Psoas muscle (tissue), 8 donors: ENCODE data around the gene MYADM. TPM values are rescaled to one million over a fixed set of nuclear protein-coding genes. Genes with fewer than 3 reads are reported as not detected.

Experiments
- ATAC-seq, 4 donors: fragments of 200-7000 bp; cut with Tn5 transposase; one replicate each; pipeline ENCODE4 v1.9.1; 2020; ENCODE audit warnings: moderate library complexity in 3 of 4, mild to moderate bottlenecking in 2 of 4
- DNase-seq, 2 donors: peaks; one replicate each; pipeline ENCODE4 v3.0.0-alpha.2; 2020
- H3K27ac ChIP-seq: fragments of 200-600 bp; one replicate; pipeline ENCODE4 v1.8.0; 2022
- H3K27me3 ChIP-seq, 3 donors: fragments of 200-600 bp in 1 of 3; one replicate each; pipeline versions ENCODE4 v1.6.1 to v1.8.0; 2013 to 2022; ENCODE audit warnings: low read length in 2 of 3, mild to moderate bottlenecking in 2 of 3, moderate library complexity in 1 of 3; ENCODE audit not compliant: insufficient read depth in 3 of 3
- H3K36me3 ChIP-seq, 2 donors: fragments of 200-600 bp in 1 of 2; one replicate each; pipeline versions ENCODE4 v1.6.1 to v1.8.0; 2013 to 2022; ENCODE audit warnings: low read depth in 1 of 2, mild to moderate bottlenecking in 1 of 2, moderate library complexity in 1 of 2; ENCODE audit not compliant: insufficient read depth in 1 of 2
- H3K4me1 ChIP-seq: fragments of 200-600 bp; one replicate; pipeline ENCODE4 v1.8.0; 2022
- H3K4me3 ChIP-seq: fragments of 200-600 bp; one replicate; pipeline ENCODE4 v1.8.0; 2022; ENCODE audit warnings: mild to moderate bottlenecking
- H3K9me3 ChIP-seq: fragments of 200-600 bp; one replicate; pipeline ENCODE4 v1.8.0; 2022
- WGBS, 3 donors: extraction: QIAGEN DNeasy Blood & Tissue Kit; methylation state at CpG; one replicate each; pipeline versions ENCODE4 v1.1.6 to v1.1.7; 2013; 5-methylcytosine and 5-hydroxymethylcytosine counted together
- intact Hi-C, 2 donors: fragments of 100-400 bp; cut with DNase I; formaldehyde crosslinking; loops; one replicate each; pipeline versions ENCODE4 v1.11.0 to v1.14.2; 2022
- polyA plus RNA-seq, 3 donors: library from polyadenylated mRNA; stranded (reverse); fragments of 200-250 nt; gene quantifications; one replicate each; pipeline ENCODE4 v1.2.3, GENCODE V29; 2013
- total RNA-seq, 4 donors: library from RNA; stranded (reverse); fragmentation: NEBNext Ultra II Directional in 2 of 4; extraction: Animal tissue kit (Norgen Biotek cat#: 25700) in 2 of 4; gene quantifications; one replicate each; pipeline versions ENCODE4 v1.2.1 to v1.2.4, GENCODE V29; 2021 to 2023
- TF ChIP-seq, protein P1 (sequence below): fragments of 200-600 bp; IDR thresholded peaks from one replicate; pipeline ENCODE4 v1.8.0; 2022; ENCODE audit warnings: antibody characterized with exemption
- donor health status: healthy with polysubstance abuse.
- donor health status: DM: no; HTN: no; CAD: no; lungs with moderate emphysema.
- donor health status: Bipolar disorder and iron deficiency.
- donor health status: healthy.
- donor health status: DM: yes; HTN: yes; CAD: no.
- donor health status: DM: no; HTN: no; CAD: no.
- donor health status: DM: no; HTN: no; CAD: no.
- donor health status: DM: yes; HTN: yes; CAD: no.

The MYADM gene
- total and polyA plus RNA-seq, 7 donors = 5.5 to 23.3 (median 17.2) TPM

DNA sequence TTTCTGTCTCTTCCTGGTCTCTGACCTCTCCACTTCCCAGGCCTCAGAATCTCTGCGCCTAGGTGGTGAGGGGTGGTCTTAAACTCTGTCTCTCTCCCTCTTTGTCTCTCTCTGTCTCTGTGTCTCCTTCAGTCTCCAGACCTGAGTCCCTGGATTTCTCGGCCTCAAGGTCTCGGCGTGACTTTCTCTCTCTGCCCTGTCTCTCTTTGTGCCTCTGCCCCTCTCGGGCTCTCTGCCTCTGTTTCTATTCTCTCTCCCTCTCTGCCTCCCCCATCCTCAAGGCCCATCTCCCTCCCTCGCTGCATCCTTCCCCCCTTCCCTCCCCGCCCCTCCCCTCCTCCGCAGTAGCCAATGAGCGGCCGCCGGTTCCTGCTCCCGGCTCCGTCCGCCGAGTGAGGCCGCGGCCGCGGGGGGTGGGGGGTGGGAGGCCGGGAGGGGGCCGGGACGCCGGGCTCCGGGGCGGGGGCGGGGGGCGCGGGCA, 41.3 kb downstream of the MYADM start, which contains the start of gene CACNG7:
Gene CACNG7, plus strand, starts transcription at position 344 of the 481 bp plus-strand sequence. CDS start 3,554 bp downstream, outside the sequence.
- Histone ChIP-seq H3K4me1 (peaks cover 8% of the 10 kb centered on the region), H3K27ac (no peak within 1 kb of the TSS), H3K36me3 (no peaks in the 10 kb centered on the region), H3K27me3 (peaks cover 0 to 76% (median 38%) of the 10 kb centered on the region in 3 donors), H3K4me3 (peak within 1 kb of the TSS; percentile 33), H3K9me3 (no peaks in the 10 kb centered on the region)
- peak in 1 of 2 donors; percentile 8 for DNase-seq
- ATAC-seq = no peak
- 1 to 2% (median 2%) methylated on average over 27 to 28 of the region's 28 CpGs for WGBS, 3 donors
- intact Hi-C loops = no loop called here
- TF ChIP-seq, protein P1, sequence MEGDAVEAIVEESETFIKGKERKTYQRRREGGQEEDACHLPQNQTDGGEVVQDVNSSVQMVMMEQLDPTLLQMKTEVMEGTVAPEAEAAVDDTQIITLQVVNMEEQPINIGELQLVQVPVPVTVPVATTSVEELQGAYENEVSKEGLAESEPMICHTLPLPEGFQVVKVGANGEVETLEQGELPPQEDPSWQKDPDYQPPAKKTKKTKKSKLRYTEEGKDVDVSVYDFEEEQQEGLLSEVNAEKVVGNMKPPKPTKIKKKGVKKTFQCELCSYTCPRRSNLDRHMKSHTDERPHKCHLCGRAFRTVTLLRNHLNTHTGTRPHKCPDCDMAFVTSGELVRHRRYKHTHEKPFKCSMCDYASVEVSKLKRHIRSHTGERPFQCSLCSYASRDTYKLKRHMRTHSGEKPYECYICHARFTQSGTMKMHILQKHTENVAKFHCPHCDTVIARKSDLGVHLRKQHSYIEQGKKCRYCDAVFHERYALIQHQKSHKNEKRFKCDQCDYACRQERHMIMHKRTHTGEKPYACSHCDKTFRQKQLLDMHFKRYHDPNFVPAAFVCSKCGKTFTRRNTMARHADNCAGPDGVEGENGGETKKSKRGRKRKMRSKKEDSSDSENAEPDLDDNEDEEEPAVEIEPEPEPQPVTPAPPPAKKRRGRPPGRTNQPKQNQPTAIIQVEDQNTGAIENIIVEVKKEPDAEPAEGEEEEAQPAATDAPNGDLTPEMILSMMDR = no peak

DNA sequence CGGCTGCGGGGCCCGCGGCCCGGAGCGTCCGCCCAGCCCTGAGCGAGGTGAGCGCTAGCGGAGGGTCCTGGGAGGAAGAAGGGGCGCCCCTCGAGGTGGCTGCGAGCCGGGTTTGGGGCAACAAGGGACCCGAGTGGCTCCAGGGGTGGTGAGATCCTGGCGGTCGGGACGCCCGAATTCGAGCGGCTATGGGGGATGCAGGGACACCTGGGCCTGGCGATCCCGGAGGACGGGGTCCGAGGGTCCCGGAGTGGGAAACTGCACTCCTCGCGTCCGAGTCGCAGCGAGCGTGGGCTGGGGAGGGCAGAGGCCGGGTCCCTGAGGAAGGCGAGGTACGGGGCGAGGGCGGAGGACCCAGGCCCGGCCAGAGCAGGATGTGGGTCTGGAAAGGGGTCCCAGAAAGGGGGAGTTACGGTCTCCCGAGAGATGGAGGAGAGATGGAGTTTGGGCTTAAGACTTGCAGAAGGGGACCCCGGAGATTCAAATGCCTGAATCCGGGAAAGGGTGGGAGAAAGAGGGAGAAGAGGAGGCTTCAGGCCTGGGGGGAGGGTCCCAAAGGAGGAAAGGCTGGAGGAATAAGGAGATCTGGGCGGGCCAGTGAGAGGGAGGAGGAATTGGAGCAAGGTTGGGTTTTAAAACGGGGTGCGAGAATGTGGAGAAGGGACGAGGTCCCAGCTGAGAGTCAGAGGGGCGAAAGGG, 41.9 kb downstream of the MYADM start:
- WGBS, 3 donors = 1 to 3% (median 2%) methylated on average over 45 to 47 of the region's 47 CpGs
- H3K27ac ChIP-seq = no peak overlapping the region
- no peaks in the 10 kb centered on the region for H3K9me3 ChIP-seq
- DNase-seq (peak in 1 of 2 donors; percentile 33), ATAC-seq (no peak)
- H3K4me3 ChIP-seq = no peak overlapping the region
- intact Hi-C loops = no loop called here
- peaks cover 8% of the 10 kb centered on the region for H3K4me1 ChIP-seq
- H3K27me3 ChIP-seq = peaks cover 0 to 76% (median 41%) of the 10 kb centered on the region in 3 donors
- no peaks in the 10 kb centered on the region for H3K36me3 ChIP-seq
- TF ChIP-seq, protein P1 = no peak

DNA sequence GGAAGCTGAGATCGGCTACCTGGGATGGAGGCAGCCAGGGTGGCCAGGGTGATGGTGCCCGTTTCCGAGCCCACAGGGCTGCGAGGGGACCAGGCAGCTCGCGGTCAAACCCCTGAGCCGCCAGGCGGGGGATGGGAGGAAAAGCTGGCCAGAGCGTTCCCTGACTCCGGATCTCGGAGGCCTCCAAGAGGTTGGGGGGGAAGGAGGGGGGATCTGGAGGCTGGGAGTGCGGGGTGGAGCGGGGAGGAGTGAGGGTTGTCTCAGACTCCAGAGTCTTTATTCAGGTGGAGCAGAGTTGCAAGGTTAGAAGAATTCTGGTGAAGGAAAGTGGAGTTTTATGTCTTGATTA, 42.5 kb downstream of the MYADM start:
- WGBS, 3 donors = 0 to 1% (median 1%) methylated on average over 12 to 13 of the region's 13 CpGs
- no peak overlapping the region for H3K27ac ChIP-seq
- intact Hi-C loops = no loop called here
- H3K4me1 ChIP-seq = peaks cover 8% of the 10 kb centered on the region
- ATAC-seq = no peak
- H3K27me3 ChIP-seq = peaks cover 0 to 76% (median 39%) of the 10 kb centered on the region in 3 donors
- H3K9me3 ChIP-seq = no peaks in the 10 kb centered on the region
- H3K4me3 ChIP-seq = no peak overlapping the region
- TF ChIP-seq, protein P1 = no peak
- H3K36me3 ChIP-seq = no peaks in the 10 kb centered on the region
- peak in 1 of 2 donors; percentile 17 for DNase-seq

DNA sequence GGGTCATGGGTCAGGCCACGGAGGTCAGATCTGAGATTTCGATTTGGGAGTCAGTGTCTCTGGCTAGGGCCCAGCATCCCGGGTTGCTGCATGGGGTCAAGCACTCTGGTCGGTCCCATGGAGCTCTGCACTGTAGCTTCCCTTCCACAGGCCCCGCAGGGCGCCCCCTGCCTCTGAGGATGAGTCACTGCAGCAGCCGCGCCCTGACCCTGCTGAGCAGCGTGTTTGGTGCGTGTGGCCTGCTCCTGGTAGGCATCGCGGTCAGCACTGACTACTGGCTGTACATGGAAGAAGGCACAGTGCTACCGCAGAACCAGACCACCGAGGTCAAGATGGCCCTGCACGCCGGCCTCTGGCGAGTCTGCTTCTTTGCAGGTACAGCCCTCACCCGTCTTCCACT, 45.0 kb downstream of the MYADM start:
- DNase-seq = no peak
- Histone ChIP-seq H3K9me3 (no peaks in the 10 kb centered on the region), H3K27ac (no peak overlapping the region), H3K4me1 (peaks cover 8% of the 10 kb centered on the region), H3K36me3 (no peaks in the 10 kb centered on the region), H3K4me3 (no peak overlapping the region), H3K27me3 (peaks cover 0 to 60% (median 35%) of the 10 kb centered on the region in 3 donors)
- intact Hi-C loops = no loop called here
- ATAC-seq = no peak
- TF ChIP-seq, protein P1 = no peak
- WGBS, 3 donors = 64 to 73% (median 70%) methylated on average over 17 to 18 of the region's 18 CpGs
